Esophagus muscularis mucosa (tissue), 4 donors: ENCODE data around the gene CCL2. TPM values are rescaled to one million over a fixed set of nuclear protein-coding genes. Genes with fewer than 3 reads are reported as not detected.

Experiments
- DNase-seq: peaks from one replicate; pipeline ENCODE4 v3.0.0-alpha.2; 2017; ENCODE audit errors: extremely low spot score
- H3K27ac ChIP-seq, 4 donors: fragments of 200-600 bp; sonication (generic); replicated peaks in 1 of 4; 1 replicate in 3 of 4; 2 replicates in 1 of 4; pipeline ENCODE4 v1.5.1; 2016 to 2019; ENCODE audit warnings: mild to moderate bottlenecking in 1 of 4
- H3K27me3 ChIP-seq, 4 donors: fragments of 200-600 bp; sonication (generic); one replicate each; pipeline versions ENCODE4 v1.5.1 to v1.6.0; 2016 to 2019
- H3K36me3 ChIP-seq, 4 donors: fragments of 200-600 bp; sonication (generic); one replicate each; pipeline ENCODE4 v1.5.1; 2016 to 2019
- H3K4me1 ChIP-seq, 4 donors: fragments of 200-600 bp; sonication (generic); one replicate each; pipeline ENCODE4 v1.5.1; 2016 to 2019
- H3K4me3 ChIP-seq, 4 donors: fragments of 200-600 bp; sonication (generic); 1 replicate in 2 of 4; 2 replicates in 2 of 4; pipeline ENCODE4 v1.5.1; 2016 to 2019; ENCODE audit warnings: mild to moderate bottlenecking in 4 of 4, moderate library complexity in 1 of 4
- H3K9me3 ChIP-seq, 4 donors: fragments of 200-600 bp; sonication (generic); 1 replicate in 3 of 4; 2 replicates in 1 of 4; pipeline ENCODE4 v1.5.1; 2016 to 2019
- CTCF ChIP-seq, 3 experiments: fragments of 200-600 bp in 2 of 3; fragments of 450-650 bp in 1 of 3; sonication (generic) in 2 of 3; IDR thresholded peaks; one replicate each; pipeline ENCODE4 v1.5.1; 2017 to 2019; ENCODE audit warnings: antibody characterized with exemption in 3 of 3, mild to moderate bottlenecking in 2 of 3, moderate library complexity in 1 of 3
- EP300 ChIP-seq: sonication (generic); formaldehyde crosslinking; IDR thresholded peaks from one replicate; pipeline ENCODE4 v1.6.1; 2017; ENCODE audit warnings: antibody characterized with exemption
- POLR2A ChIP-seq: fragments of 450-650 bp; IDR thresholded peaks from one replicate; pipeline ENCODE4 v1.6.1; 2017; ENCODE audit warnings: antibody characterized with exemption, moderate library complexity, mild to moderate bottlenecking, low read depth
- POLR2AphosphoS5 ChIP-seq, 2 donors: sonication (generic); formaldehyde crosslinking; IDR thresholded peaks; one replicate each; pipeline ENCODE4 v1.6.1; 2017; ENCODE audit warnings: antibody characterized with exemption in 2 of 2
- whole genome bisulfite sequencing: methylation state at CpG from one replicate; pipeline ENCODE4 v1.1.5; 2018; 5-methylcytosine and 5-hydroxymethylcytosine counted together
- intact Hi-C: fragments of 100-400 bp; cut with DNase I; formaldehyde crosslinking; loops from one replicate; pipeline ENCODE4 v1.15.1; 2023
- total RNA-seq, 4 donors: library from RNA; depleted of rRNA; stranded (reverse); fragments of >200 nt; gene quantifications; one replicate each; pipeline versions ENCODE4 v1.1.0 to v1.2.1, GENCODE V29; 2016

Gene CCL2
- total RNA-seq, 4 donors from 2014 or later: 7.1 to 514 (median 20.8) TPM

- TF ChIP-seq POLR2A (no peak), POLR2AphosphoS5 (IDR thresholded peaks at IDR 0.05) (no peak), EP300 (no peak), CTCF (IDR thresholded peaks at IDR 0.05) (no peak)
- intact Hi-C loops: no loop called here
- peak overlapping the region; percentile 84 to 87 (median 85) for H3K27ac ChIP-seq
- peaks cover 48 to 69% (median 66%) of the 10 kb centered on the region in 4 donors for H3K4me1 ChIP-seq
- 78% methylated on average over 1 of the region's 1 CpG for WGBS
- no peaks in the 10 kb centered on the region for H3K36me3 ChIP-seq
- peak overlapping the region; percentile 32 to 53 (median 52) for H3K4me3 ChIP-seq
- no peaks in the 10 kb centered on the region for H3K27me3 ChIP-seq
- H3K9me3 ChIP-seq: no peaks in the 10 kb centered on the region
- no peak for DNase-seq
Observed at GRCh38 chr17:34255841-34256240, 756 bp downstream of the CCL2 start.

- H3K4me3 ChIP-seq: no peak overlapping the region
- 84% methylated on average over 5 of the region's 5 CpGs for WGBS
- H3K9me3 ChIP-seq: no peaks in the 10 kb centered on the region
- intact Hi-C loops: no loop called here
- no peaks in the 10 kb centered on the region for H3K36me3 ChIP-seq
- TF ChIP-seq POLR2A (no peak), EP300 (no peak), POLR2AphosphoS5 (IDR thresholded peaks at IDR 0.05) (no peak), CTCF (IDR thresholded peaks at IDR 0.05) (no peak)
- H3K4me1 ChIP-seq: peaks cover 32 to 53% (median 50%) of the 10 kb centered on the region in 4 donors
- no peak overlapping the region for H3K27ac ChIP-seq
- no peak for DNase-seq
- H3K27me3 ChIP-seq: no peaks in the 10 kb centered on the region
Observed at GRCh38 chr17:34257299-34257985, 2.4 kb downstream of the CCL2 start.

- H3K27me3 ChIP-seq: no peaks in the 10 kb centered on the region
- H3K36me3 ChIP-seq: no peaks in the 10 kb centered on the region
- intact Hi-C loops: no loop called here
- no peak overlapping the region for H3K4me3 ChIP-seq
- no peaks in the 10 kb centered on the region for H3K9me3 ChIP-seq
- peaks cover 27 to 48% (median 44%) of the 10 kb centered on the region in 4 donors for H3K4me1 ChIP-seq
- no peak for DNase-seq
- TF ChIP-seq POLR2A (no peak), POLR2AphosphoS5 (IDR thresholded peaks at IDR 0.05) (no peak), EP300 (no peak), CTCF (IDR thresholded peaks at IDR 0.05) (no peak)
- no peak overlapping the region for H3K27ac ChIP-seq
- WGBS: 85% methylated on average over 1 of the region's 1 CpG
Observed at GRCh38 chr17:34257986-34258326, 2.9 kb downstream of the CCL2 start.

- peaks cover 15 to 36% (median 32%) of the 10 kb centered on the region in 4 donors for H3K4me1 ChIP-seq
- intact Hi-C loops: no loop called here
- H3K36me3 ChIP-seq: no peaks in the 10 kb centered on the region
- peak overlapping the region in 2 of 4 donors; percentile 9 to 40 for H3K27ac ChIP-seq
- no peak overlapping the region for H3K4me3 ChIP-seq
- no peaks in the 10 kb centered on the region for H3K9me3 ChIP-seq
- TF ChIP-seq POLR2AphosphoS5 (IDR thresholded peaks at IDR 0.05) (peak in 1 of 2 donors; percentile 38), POLR2A (no peak)
- H3K27me3 ChIP-seq: no peaks in the 10 kb centered on the region
- DNase-seq: no peak
Observed at GRCh38 chr17:34259146-34259545, 4.1 kb downstream of the CCL2 start.

GRCh38 chr17:34260861-34261260 lies 5.8 kb downstream of the CCL2 start:
- WGBS: 47% methylated on average over 4 of the region's 4 CpGs
- Histone ChIP-seq H3K4me3 (no peak overlapping the region), H3K9me3 (no peaks in the 10 kb centered on the region), H3K4me1 (peaks cover 2 to 19% (median 15%) of the 10 kb centered on the region in 4 donors), H3K36me3 (no peaks in the 10 kb centered on the region), H3K27ac (no peak overlapping the region), H3K27me3 (no peaks in the 10 kb centered on the region)
- intact Hi-C loops: loop anchor here (10.0 kb wide), 1 partner anchor 56 kb away; no protein-coding TSS in a partner anchor
- no peak for DNase-seq
- TF ChIP-seq EP300 (no peak), POLR2AphosphoS5 (IDR thresholded peaks at IDR 0.05) (no peak), POLR2A (no peak), CTCF (IDR thresholded peaks at IDR 0.05) (no peak)
